ENCODE results near the gene SEMA7A.

- TF ChIP-seq CTCF (conservative IDR thresholded peaks at IDR 0.05; ENCODE audit: low read depth, low read length), result no peak
- no peak for TF ChIP-seq EZH2 (IDR thresholded peaks at IDR 0.05; ENCODE audit: borderline replicate concordance, low read depth, low read length, poor library complexity, severe bottlenecking)
Measured at GRCh38 chr15:74438206-74438605, 4.4 kb upstream of the SEMA7A start.

All from A673 (cell line).